Measurements from ENCODE around the gene PLEKHG5. TPM values are rescaled to one million over a fixed set of nuclear protein-coding genes. Genes with fewer than 3 reads are reported as not detected.
"Not testable (repeated sequence)": the region's sequence is repeated elsewhere in the genome, so short reads cannot be mapped to it uniquely, and the experiment has no call there.

Gene PLEKHG5
- polyA plus RNA-seq, 2 of the 4 experiments (the other 2 are of a cell fraction), result 0.84 to 3.1 TPM

GRCh38 chr1:6454856-6455751, 36.4 kb downstream of the PLEKHG5 start (continued):
- TF ChIP-seq NFE2L2 (conservative IDR thresholded peaks at IDR 0.05; ENCODE audit: low read length) (no peak), FOSL2 (IDR thresholded peaks at IDR 0.05) (no peak), FOSL2 (CRISPR knock-in tag; IDR thresholded peaks at IDR 0.05) (no peak), BHLHE40 (IDR thresholded peaks at IDR 0.05; ENCODE audit: low read depth, low read length) (no peak)

GRCh38 chr1:6453895-6454855, 37.3 kb downstream of the PLEKHG5 start:
- H3K4me1 ChIP-seq; POLR2A ChIA-PET; H3K4me2 ChIP-seq; DNase-seq (ENCODE audit: low read depth in 1 of 2, low spot score in 1 of 2); H3K4me3 ChIP-seq; H3K27ac ChIP-seq; H3K9me3 ChIP-seq; ATAC-seq; FAIRE-seq: not testable (repeated sequence)
- CTCF ChIA-PET, result interaction anchor here (1.1 kb wide), 1 partner anchor 17 kb away, joined by 3 read pairs; no protein-coding TSS in a partner anchor
- 78% methylated on average over 8 of the region's 85 CpGs for WGBS (ENCODE audit: missing lambda C conversion rate)

DNA sequence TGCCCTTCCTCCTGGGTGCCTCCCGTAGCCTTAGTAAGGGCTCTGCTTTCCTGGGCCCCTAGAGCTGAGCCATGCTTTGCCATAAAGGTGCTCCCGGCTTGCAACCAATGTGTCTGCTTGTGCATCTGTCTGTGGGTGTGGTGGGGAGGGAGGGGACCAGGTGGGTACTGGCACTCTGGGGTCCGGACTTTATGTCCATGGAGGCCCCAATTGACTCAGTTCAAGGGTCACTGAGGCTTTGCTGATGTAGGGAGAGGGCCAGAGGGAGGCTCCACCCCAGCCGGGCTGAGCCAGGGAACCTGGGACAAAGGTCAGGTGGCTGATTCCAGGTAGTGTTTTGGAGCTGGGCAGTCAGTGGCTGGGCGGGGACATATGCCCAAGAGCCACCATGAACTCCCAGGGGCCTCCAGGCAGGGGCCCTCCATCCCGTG, 40.5 kb downstream of the PLEKHG5 start:
- Histone ChIP-seq H3K4me1 (0 out of 3 replicates have a peak, but pooled peaks cover 2% of the 10 kb centered on the region), H3K4me3 (no peak overlapping the region), H3K27ac (no peak overlapping the region), H3K4me2 (no peak overlapping the region), H3K9me3 (no peaks in the 10 kb centered on the region)
- ATAC-seq, result no peak
- DNase-seq (ENCODE audit: low read depth in 1 of 2, low spot score in 1 of 2), result no peak
- CTCF ChIA-PET, result interaction anchor here (1.0 to 3.0 kb wide), 3 partner anchors 13 to 202 kb away, joined by 3 to 16 read pairs (median 3); no protein-coding TSS in a partner anchor
- FAIRE-seq, result no peak
- POLR2A ChIA-PET, result no interaction called here
- TF ChIP-seq, protein P1, sequence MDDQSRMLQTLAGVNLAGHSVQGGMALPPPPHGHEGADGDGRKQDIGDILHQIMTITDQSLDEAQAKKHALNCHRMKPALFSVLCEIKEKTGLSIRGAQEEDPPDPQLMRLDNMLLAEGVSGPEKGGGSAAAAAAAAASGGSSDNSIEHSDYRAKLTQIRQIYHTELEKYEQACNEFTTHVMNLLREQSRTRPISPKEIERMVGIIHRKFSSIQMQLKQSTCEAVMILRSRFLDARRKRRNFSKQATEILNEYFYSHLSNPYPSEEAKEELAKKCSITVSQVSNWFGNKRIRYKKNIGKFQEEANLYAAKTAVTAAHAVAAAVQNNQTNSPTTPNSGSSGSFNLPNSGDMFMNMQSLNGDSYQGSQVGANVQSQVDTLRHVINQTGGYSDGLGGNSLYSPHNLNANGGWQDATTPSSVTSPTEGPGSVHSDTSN (IDR thresholded peaks at IDR 0.05), result no peak
- TF ChIP-seq HES2 (IDR thresholded peaks at IDR 0.05), result no peak
- TF ChIP-seq CHD4 (IDR thresholded peaks at IDR 0.05; ENCODE audit: borderline replicate concordance), result no peak
- TF ChIP-seq FOSB (CRISPR knock-in tag; IDR thresholded peaks at IDR 0.05), result no peak
- TF ChIP-seq, protein P2, sequence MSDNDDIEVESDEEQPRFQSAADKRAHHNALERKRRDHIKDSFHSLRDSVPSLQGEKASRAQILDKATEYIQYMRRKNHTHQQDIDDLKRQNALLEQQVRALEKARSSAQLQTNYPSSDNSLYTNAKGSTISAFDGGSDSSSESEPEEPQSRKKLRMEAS (IDR thresholded peaks at IDR 0.05), result no peak
- TF ChIP-seq CTCF (IDR thresholded peaks at IDR 0.05), result no peak
- TF ChIP-seq EP300 (IDR thresholded peaks at IDR 0.05), result no peak
- TF ChIP-seq MAFK (IDR thresholded peaks at IDR 0.05; ENCODE audit: partially characterized antibody), result no peak
- TF ChIP-seq JUN (IDR thresholded peaks at IDR 0.05), result no peak
- TF ChIP-seq ZNF302 (CRISPR knock-in tag; IDR thresholded peaks at IDR 0.05), result no peak
- no CpG with 5 or more reads among the region's 6 CpGs for WGBS (ENCODE audit: missing lambda C conversion rate)

GRCh38 chr1:6450486-6450885, 41.0 kb downstream of the PLEKHG5 start:
- H3K9me3 ChIP-seq; H3K27ac ChIP-seq; FAIRE-seq; POLR2A ChIA-PET; ATAC-seq; H3K4me2 ChIP-seq; DNase-seq (ENCODE audit: low read depth in 1 of 2, low spot score in 1 of 2); H3K4me1 ChIP-seq; H3K4me3 ChIP-seq: not testable (repeated sequence)
- CTCF ChIA-PET, result interaction anchor here (1.4 to 3.0 kb wide), 3 partner anchors 12 to 205 kb away, joined by 3 to 16 read pairs (median 4); no protein-coding TSS in a partner anchor
- 79% methylated on average over 8 of the region's 10 CpGs for whole genome bisulfite sequencing (ENCODE audit: missing lambda C conversion rate)
